HepG2 (cell line): ENCODE results near the gene KLHL33. TPM values are rescaled to one million over a fixed set of nuclear protein-coding genes. Genes with fewer than 3 reads are reported as not detected.

ENCODE experiments used
- FIP1L1 ChIP-seq: fragments of 200-400 bp; formaldehyde crosslinking; IDR thresholded peaks from 2 replicates; pipeline ENCODE4 v1.6.1; 2018; ENCODE audit warnings: low read depth, mild to moderate bottlenecking, low read length, moderate library complexity, borderline replicate concordance; ENCODE audit not compliant: insufficient read depth
- MED8 ChIP-seq: sonication (generic); formaldehyde crosslinking; IDR thresholded peaks from 2 replicates; pipeline ENCODE4 v1.8.1; 2023; ENCODE audit warnings: mild to moderate bottlenecking, missing genetic modification reagents; ENCODE audit not compliant: insufficient replicate concordance
- POLR2AphosphoS5 ChIP-seq: IDR thresholded peaks from 2 replicates; pipeline ENCODE4 v1.6.1; 2012; ENCODE audit warnings: low read depth, low read length
- ZBTB14 ChIP-seq: sonication (generic); formaldehyde crosslinking; IDR thresholded peaks from 2 replicates; pipeline ENCODE4 v1.4.0; 2020; ENCODE audit warnings: missing genetic modification reagents
- ZHX2 ChIP-seq, 2 experiments: sonication (generic) in 1 of 2; formaldehyde crosslinking in 1 of 2; IDR thresholded peaks; 2 replicates each; pipeline versions ENCODE4 v1.6.1 to v1.9.0; 2014 to 2022; ENCODE audit warnings: antibody characterized with exemption in 1 of 2, borderline replicate concordance in 1 of 2, inconsistent platforms in 1 of 2, low read depth in 1 of 2, missing genetic modification reagents in 1 of 2
- ZNF260 ChIP-seq: sonication (generic); formaldehyde crosslinking; IDR thresholded peaks from 2 replicates; pipeline ENCODE4 v1.4.0; 2020; ENCODE audit warnings: missing genetic modification reagents, low read depth, mild to moderate bottlenecking, borderline replicate concordance
- polyA plus RNA-seq, 8 experiments: library from polyadenylated mRNA; depleted of rRNA in 3 of 8; stranded (reverse) in 7 of 8; unstranded in 1 of 8; fragments of >200 nt; fragmentation: Illumina TruSeq in 4 of 8; extraction: Trizol in 4 of 8; gene quantifications; 2 replicates each; pipeline versions ENCODE4 v1.2.1 to v1.2.3, GENCODE V29; 2011 to 2016; ENCODE audit warnings: low read depth in 4 of 8, missing spikeins in 1 of 8, mixed read lengths in 1 of 8; ENCODE audit not compliant: insufficient read depth in 1 of 8
- total RNA-seq, 5 experiments: library from RNA; depleted of rRNA; stranded (reverse); fragments of >200 nt; fragmentation: Illumina TruSeq; extraction: Trizol; gene quantifications; 2 replicates each; pipeline ENCODE4 v1.2.3, GENCODE V29; 2016; ENCODE audit warnings: low read depth in 1 of 5

The KLHL33 gene
- total and polyA plus RNA-seq, 2 of the 13 experiments (the other 11 are each of a cell fraction or from before 2014, with no cell fraction given): not detected

- TF ChIP-seq ZNF260 (CRISPR knock-in tag) (no peak), ZBTB14 (CRISPR knock-in tag) (no peak), ZHX2 (IDR thresholded peaks at IDR 0.05; ENCODE audit: low read depth) (no peak), ZHX2 (CRISPR knock-in tag; IDR thresholded peaks at IDR 0.05; ENCODE audit: borderline replicate concordance) (no peak), POLR2AphosphoS5 (no peak), FIP1L1 (no peak), MED8 (CRISPR knock-in tag) (no peak)
Measured at GRCh38 chr14:20382526-20382925, 53.4 kb downstream of the KLHL33 start (continued).
